Spleen (tissue), 7 donors: Measurements from ENCODE around the gene GPR107.

Experiments used
- CTCF ChIP-seq, 11 experiments: fragments of 200-600 bp in 7 of 11; fragments of 450-650 bp in 4 of 11; sonication (generic) in 4 of 11; IDR thresholded peaks in 8 of 11; conservative IDR thresholded peaks in 3 of 11; 1 replicate in 7 of 11; 2 replicates in 4 of 11; pipeline versions ENCODE4 v1.4.0 to v1.8.0; 2016 to 2021; ENCODE audit warnings: antibody characterized with exemption in 11 of 11, inconsistent platforms in 4 of 11, mild to moderate bottlenecking in 1 of 11
- POLR2A ChIP-seq, 3 donors: fragments of 450-650 bp; IDR thresholded peaks; one replicate each; pipeline ENCODE4 v1.5.1; 2017; ENCODE audit warnings: antibody characterized with exemption in 3 of 3, mild to moderate bottlenecking in 1 of 3
- donor health status: DM: no; HTN: no; CAD: no; lungs with moderate emphysema.
- donor health status: DM: no; HTN: no; CAD: no.
- donor health status: DM: no; HTN: no; CAD: no.

- TF ChIP-seq POLR2A (IDR thresholded peaks at IDR 0.05) (no peak), CTCF (IDR thresholded peaks at IDR 0.05 in 8 of 11, conservative IDR thresholded peaks at IDR 0.05 in 3 of 11) (no peak)
These were observed 3.2 kb upstream of the GPR107 start for GRCh38 chr9:130050462-130050861.
